ENCODE results near the gene CFL2. TPM values are rescaled to one million over a fixed set of nuclear protein-coding genes. Genes with fewer than 3 reads are reported as not detected.

The CFL2 gene
- total and polyA plus RNA-seq, 2 of the 13 experiments (the other 11 are each of a cell fraction or from before 2014, with no cell fraction given), result 114 to 158 TPM

DNA sequence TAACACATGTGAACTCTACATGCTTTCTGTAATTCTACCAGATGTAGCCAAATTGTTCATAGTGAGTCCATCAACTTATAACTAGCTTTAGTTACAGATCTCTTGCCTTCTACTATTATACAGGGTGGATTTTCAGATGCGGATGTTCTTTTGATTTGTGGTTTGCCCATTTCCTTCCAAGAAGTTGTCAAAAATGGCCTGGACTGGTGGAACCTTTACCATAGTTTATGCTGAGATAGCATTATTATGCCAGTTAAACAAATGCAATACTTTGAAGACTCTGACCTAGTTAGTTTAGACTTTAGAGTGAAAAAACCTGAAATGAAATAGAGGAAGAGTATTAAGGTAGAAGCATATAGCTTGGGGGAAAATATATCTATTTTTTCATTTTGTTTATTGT lies 27.4 kb upstream of the CFL2 start:
- BruUV-seq (replicated peaks), result no TSS peak
- ATAC-seq (no peak), FAIRE-seq (no peak), DNase-seq (ENCODE audit: low spot score) (no peak)
- Histone ChIP-seq H3K27me3 (ENCODE audit: control insufficient read depth in 1 of 2, insufficient read depth in 2 of 2, low read length in 2 of 2) (no peaks in the 10 kb centered on the region), H3K9me3 (ENCODE audit: low read length) (no peaks in the 10 kb centered on the region), H3K79me2 (ENCODE audit: insufficient read depth, low read length) (no peaks in the 10 kb centered on the region), H4K20me1 (ENCODE audit: insufficient read depth, low read length) (no peaks in the 10 kb centered on the region), H3K27ac (ENCODE audit: extremely low read length, insufficient read depth, low read length) (no peak overlapping the region), H3K4me1 (ENCODE audit: insufficient read depth, low read length) (peaks cover 7% of the 10 kb centered on the region; the same call in 1 of the 2 replicates), H3K9ac (ENCODE audit: insufficient read depth, low read depth, low read length) (no peak overlapping the region), H3K36me3 (replicated peaks in 1 of 2; ENCODE audit: control insufficient read depth in 1 of 2, insufficient read depth in 2 of 2, low read length in 2 of 2) (no peaks in the 10 kb centered on the region), H3K4me3 (replicated peaks in 1 of 3; ENCODE audit: insufficient read depth in 1 of 3, low read depth in 2 of 3, low read length in 3 of 3) (no peak overlapping the region), H3K4me2 (ENCODE audit: low read depth, low read length) (no peak overlapping the region), H2AFZ (ENCODE audit: low read length) (no peak overlapping the region)
- intact Hi-C loops (cut with micrococcal nuclease; ENCODE audit: unreplicated experiment), result no loop called here
- ChIA-PET CTCF (ENCODE audit: low intra/inter-chr PET ratio, low total read pairs) (no interaction called here), POLR2A (no interaction called here)
- TF ChIP-seq TEAD3 (CRISPR knock-in tag; optimal IDR thresholded peaks at IDR 0.05; ENCODE audit: borderline replicate concordance), result no peak
- no peak for TF ChIP-seq JUNB (CRISPR knock-in tag; IDR thresholded peaks at IDR 0.05; ENCODE audit: borderline replicate concordance)
- peak; percentile 99 for TF ChIP-seq MAFK (conservative IDR thresholded peaks at IDR 0.05 in 1 of 2, IDR thresholded peaks at IDR 0.05 in 1 of 2; ENCODE audit: low read length in 2 of 2)
- TF ChIP-seq, protein P1, sequence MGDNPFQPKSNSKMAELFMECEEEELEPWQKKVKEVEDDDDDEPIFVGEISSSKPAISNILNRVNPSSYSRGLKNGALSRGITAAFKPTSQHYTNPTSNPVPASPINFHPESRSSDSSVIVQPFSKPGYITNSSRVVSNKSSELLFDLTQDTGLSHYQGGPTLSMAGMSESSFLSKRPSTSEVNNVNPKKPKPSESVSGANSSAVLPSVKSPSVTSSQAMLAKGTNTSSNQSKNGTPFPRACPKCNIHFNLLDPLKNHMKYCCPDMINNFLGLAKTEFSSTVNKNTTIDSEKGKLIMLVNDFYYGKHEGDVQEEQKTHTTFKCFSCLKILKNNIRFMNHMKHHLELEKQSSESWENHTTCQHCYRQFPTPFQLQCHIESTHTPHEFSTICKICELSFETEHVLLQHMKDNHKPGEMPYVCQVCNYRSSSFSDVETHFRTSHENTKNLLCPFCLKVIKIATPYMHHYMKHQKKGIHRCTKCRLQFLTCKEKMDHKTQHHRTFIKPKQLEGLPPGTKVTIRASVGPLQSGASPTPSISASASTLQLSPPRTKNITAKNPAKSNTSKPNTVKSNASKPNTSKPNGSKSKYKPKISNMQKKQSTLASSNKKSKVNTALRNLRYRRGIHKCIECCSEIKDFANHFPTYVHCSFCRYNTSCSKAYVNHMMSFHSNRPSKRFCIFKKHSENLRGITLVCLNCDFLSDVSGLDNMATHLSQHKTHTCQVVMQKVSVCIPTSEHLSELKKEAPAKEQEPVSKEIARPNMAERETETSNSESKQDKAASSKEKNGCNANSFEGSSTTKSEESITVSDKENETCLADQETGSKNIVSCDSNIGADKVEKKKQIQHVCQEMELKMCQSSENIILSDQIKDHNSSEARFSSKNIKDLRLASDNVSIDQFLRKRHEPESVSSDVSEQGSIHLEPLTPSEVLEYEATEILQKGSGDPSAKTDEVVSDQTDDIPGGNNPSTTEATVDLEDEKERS (CRISPR knock-in tag; IDR thresholded peaks at IDR 0.05), result no peak
- TF ChIP-seq PITX1 (CRISPR knock-in tag; IDR thresholded peaks at IDR 0.05), result no peak
- TF ChIP-seq ZFP82 (CRISPR knock-in tag; IDR thresholded peaks at IDR 0.05; ENCODE audit: borderline replicate concordance), result no peak
- TF ChIP-seq ZNF75D (CRISPR knock-in tag; IDR thresholded peaks at IDR 0.05; ENCODE audit: borderline replicate concordance), result no peak
- TF ChIP-seq, protein P2, sequence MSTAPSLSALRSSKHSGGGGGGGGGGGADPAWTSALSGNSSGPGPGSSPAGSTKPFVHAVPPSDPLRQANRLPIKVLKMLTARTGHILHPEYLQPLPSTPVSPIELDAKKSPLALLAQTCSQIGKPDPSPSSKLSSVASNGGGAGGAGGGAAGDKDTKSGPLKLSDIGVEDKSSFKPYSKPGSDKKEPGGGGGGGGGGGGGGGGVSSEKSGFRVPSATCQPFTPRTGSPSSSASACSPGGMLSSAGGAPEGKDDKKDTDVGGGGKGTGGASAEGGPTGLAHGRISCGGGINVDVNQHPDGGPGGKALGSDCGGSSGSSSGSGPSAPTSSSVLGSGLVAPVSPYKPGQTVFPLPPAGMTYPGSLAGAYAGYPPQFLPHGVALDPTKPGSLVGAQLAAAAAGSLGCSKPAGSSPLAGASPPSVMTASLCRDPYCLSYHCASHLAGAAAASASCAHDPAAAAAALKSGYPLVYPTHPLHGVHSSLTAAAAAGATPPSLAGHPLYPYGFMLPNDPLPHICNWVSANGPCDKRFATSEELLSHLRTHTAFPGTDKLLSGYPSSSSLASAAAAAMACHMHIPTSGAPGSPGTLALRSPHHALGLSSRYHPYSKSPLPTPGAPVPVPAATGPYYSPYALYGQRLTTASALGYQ (CRISPR knock-in tag; IDR thresholded peaks at IDR 0.05), result no peak
- TF ChIP-seq TMF1 (CRISPR knock-in tag; IDR thresholded peaks at IDR 0.05; ENCODE audit: low read depth), result no peak
- no peak for TF ChIP-seq ZNF614 (CRISPR knock-in tag; IDR thresholded peaks at IDR 0.05; ENCODE audit: borderline replicate concordance)
- TF ChIP-seq MAFF (IDR thresholded peaks at IDR 0.05; ENCODE audit: low read depth, low read length), result peak; percentile 98
- TF ChIP-seq ZNF552 (CRISPR knock-in tag; IDR thresholded peaks at IDR 0.05; ENCODE audit: borderline replicate concordance), result no peak
- no peak for TF ChIP-seq ZNF569 (CRISPR knock-in tag; IDR thresholded peaks at IDR 0.05; ENCODE audit: borderline replicate concordance)
- TF ChIP-seq, protein P3, sequence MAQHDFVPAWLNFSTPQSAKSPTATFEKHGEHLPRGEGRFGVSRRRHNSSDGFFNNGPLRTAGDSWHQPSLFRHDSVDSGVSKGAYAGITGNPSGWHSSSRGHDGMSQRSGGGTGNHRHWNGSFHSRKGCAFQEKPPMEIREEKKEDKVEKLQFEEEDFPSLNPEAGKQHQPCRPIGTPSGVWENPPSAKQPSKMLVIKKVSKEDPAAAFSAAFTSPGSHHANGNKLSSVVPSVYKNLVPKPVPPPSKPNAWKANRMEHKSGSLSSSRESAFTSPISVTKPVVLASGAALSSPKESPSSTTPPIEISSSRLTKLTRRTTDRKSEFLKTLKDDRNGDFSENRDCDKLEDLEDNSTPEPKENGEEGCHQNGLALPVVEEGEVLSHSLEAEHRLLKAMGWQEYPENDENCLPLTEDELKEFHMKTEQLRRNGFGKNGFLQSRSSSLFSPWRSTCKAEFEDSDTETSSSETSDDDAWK (CRISPR knock-in tag; IDR thresholded peaks at IDR 0.05), result no peak
- TF ChIP-seq, protein P4, sequence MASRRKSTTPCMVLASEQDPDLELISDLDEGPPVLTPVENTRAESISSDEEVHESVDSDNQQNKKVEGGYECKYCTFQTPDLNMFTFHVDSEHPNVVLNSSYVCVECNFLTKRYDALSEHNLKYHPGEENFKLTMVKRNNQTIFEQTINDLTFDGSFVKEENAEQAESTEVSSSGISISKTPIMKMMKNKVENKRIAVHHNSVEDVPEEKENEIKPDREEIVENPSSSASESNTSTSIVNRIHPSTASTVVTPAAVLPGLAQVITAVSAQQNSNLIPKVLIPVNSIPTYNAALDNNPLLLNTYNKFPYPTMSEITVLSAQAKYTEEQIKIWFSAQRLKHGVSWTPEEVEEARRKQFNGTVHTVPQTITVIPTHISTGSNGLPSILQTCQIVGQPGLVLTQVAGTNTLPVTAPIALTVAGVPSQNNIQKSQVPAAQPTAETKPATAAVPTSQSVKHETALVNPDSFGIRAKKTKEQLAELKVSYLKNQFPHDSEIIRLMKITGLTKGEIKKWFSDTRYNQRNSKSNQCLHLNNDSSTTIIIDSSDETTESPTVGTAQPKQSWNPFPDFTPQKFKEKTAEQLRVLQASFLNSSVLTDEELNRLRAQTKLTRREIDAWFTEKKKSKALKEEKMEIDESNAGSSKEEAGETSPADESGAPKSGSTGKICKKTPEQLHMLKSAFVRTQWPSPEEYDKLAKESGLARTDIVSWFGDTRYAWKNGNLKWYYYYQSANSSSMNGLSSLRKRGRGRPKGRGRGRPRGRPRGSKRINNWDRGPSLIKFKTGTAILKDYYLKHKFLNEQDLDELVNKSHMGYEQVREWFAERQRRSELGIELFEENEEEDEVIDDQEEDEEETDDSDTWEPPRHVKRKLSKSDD (CRISPR knock-in tag; IDR thresholded peaks at IDR 0.05; ENCODE audit: low read depth), result no peak
- no peak for TF ChIP-seq MATR3 (CRISPR knock-in tag; IDR thresholded peaks at IDR 0.05)
- TF ChIP-seq SALL1 (CRISPR knock-in tag; IDR thresholded peaks at IDR 0.05), result no peak
- in situ Hi-C loops (cut with HindIII; ENCODE audit: extremely low pct_ligation_motif_present, low pct_unique_long_range_greater_than_20kb), result no loop called here
- WGBS (ENCODE audit: low lambda C conversion rate), result 93% methylated on average over 1 of the region's 1 CpG

Data from HepG2 (cell line).